Coronary artery (tissue), 2 donors: ENCODE results near the gene DLG2.
"Not testable (repeated sequence)": the region's sequence is repeated elsewhere in the genome, so short reads cannot be mapped to it uniquely, and the experiment has no call there.

Experiments used
- DNase-seq: peaks from one replicate; pipeline ENCODE4 v3.0.0-alpha.2; 2017; ENCODE audit warnings: low spot score
- H3K27ac ChIP-seq, 2 donors: fragments of 200-600 bp; sonication (generic); one replicate each; pipeline ENCODE4 v1.5.1; 2016 to 2019
- H3K4me3 ChIP-seq: fragments of 200-600 bp; sonication (generic); 2 replicates; pipeline ENCODE4 v1.5.1; 2016; ENCODE audit warnings: mild to moderate bottlenecking, moderate library complexity
- TF ChIP-seq, protein P1 (sequence below): fragments of 200-600 bp; sonication (generic); IDR thresholded peaks from one replicate; pipeline ENCODE4 v1.5.1; 2019; ENCODE audit warnings: antibody characterized with exemption

Gene DLG2

DNA sequence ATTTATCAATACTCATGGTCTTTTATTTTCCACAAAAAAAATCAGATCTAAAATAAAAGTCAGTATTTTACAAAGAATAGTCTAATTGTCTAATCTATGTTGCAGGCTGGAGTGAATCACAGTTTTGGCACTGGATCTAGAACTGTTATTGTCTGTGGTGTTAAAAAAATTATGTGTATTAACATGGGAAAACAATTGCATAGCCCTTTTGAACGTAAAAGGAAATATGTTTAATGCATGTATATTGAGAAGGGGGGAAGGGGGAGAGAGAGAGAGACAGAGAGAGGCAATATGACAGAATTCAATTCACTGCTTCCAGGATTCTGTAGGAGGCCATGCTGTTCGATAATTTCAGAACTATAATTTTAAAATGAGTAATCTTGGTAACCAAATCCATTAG is 2016.1 kb downstream of the DLG2 start:
- H3K27ac ChIP-seq = no peak overlapping the region
- no peak overlapping the region for H3K4me3 ChIP-seq

GRCh38 chr11:83609191-83609590 is 2018.0 kb downstream of the DLG2 start:
- TF ChIP-seq, protein P1, sequence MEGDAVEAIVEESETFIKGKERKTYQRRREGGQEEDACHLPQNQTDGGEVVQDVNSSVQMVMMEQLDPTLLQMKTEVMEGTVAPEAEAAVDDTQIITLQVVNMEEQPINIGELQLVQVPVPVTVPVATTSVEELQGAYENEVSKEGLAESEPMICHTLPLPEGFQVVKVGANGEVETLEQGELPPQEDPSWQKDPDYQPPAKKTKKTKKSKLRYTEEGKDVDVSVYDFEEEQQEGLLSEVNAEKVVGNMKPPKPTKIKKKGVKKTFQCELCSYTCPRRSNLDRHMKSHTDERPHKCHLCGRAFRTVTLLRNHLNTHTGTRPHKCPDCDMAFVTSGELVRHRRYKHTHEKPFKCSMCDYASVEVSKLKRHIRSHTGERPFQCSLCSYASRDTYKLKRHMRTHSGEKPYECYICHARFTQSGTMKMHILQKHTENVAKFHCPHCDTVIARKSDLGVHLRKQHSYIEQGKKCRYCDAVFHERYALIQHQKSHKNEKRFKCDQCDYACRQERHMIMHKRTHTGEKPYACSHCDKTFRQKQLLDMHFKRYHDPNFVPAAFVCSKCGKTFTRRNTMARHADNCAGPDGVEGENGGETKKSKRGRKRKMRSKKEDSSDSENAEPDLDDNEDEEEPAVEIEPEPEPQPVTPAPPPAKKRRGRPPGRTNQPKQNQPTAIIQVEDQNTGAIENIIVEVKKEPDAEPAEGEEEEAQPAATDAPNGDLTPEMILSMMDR = no peak
- no peak for DNase-seq
- Histone ChIP-seq H3K4me3 (no peak overlapping the region), H3K27ac (no peak overlapping the region)

More for the DNA sequence above, 2016.1 kb downstream of the DLG2 start:
- TF ChIP-seq, protein P1 = no peak
- no peak for DNase-seq

DNA sequence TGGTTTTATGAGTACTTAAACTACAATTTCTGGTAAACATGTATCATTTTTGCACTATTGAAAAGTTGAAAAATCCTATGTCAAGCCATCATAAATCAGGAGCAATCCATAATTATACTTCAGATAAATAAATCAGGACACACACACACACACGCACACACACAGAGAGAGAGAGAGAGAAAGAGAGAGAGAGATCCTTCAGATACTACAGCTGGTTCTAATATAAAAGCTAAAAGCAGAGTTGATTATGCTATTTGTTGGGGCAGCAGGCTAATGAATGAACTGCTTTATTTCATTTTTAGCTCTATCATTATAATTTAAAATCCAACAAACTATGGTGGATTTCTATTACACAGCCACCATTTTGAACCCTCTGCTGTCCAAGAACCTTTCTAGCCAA is 2018.6 kb downstream of the DLG2 start:
- H3K4me3 ChIP-seq = no peak overlapping the region
- TF ChIP-seq, protein P1 = no peak
- no peak for DNase-seq
- no peak overlapping the region for H3K27ac ChIP-seq

GRCh38 chr11:83601914-83602527 is 2025.1 kb downstream of the DLG2 start:
- DNase-seq = no peak
- H3K27ac ChIP-seq = no peak overlapping the region
- H3K4me3 ChIP-seq = no peak overlapping the region
- TF ChIP-seq, protein P1 = no peak

DNA sequence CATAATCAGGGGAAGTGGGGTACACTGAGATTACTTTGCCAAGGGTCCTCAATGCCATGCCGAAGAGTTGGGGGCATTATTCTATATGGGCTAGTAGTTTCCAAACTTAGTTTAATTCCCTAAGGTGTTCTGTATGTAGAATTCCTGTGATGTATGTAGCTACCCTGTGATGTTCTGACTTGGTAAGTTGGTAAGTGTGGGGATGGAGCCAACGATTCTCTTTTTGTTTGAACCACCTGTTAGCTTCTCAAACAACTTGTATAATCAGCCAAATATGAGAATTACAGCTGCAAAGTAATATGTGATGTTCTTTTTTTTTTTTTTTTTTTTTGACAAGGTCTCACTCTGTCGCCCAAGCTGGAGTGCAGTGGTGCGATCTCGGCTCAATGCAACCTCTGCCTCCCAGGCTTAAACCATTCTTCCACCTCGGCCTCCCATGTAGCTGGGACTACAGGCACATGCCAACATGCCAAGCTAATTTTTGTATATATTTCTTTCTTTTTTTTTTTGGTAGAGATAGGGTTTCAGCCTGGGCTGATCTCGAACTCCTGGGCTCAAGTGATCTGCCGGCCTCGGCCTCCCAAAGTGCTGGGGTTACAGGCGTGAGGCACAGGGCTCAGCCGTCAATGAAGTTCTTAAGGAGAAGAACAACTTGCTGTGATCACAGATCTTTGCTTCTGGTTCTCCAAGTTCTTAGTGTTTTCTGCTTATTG is 2025.8 kb downstream of the DLG2 start:
- H3K27ac ChIP-seq = no peak overlapping the region
- no peak overlapping the region for H3K4me3 ChIP-seq
- TF ChIP-seq, protein P1 = no peak
- DNase-seq = no peak

DNA sequence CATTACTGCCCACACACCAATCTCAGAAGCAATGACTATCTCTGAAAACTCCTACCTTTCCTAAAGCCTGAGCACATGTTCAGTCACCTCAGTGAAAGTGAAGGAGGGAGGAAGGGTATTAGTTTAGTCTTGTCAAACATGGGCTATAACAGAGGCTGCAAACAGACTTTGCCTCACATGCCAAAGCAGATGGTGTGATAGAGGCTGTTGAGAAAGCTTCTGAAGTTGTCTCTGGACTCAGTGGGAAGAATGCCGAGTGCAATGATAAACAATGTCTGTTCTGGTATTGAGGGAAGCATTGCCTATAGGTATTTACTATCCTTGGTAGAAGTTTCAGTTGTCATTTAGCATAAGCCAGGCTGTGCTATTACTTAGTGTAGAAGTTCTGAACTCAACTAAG is 2026.5 kb downstream of the DLG2 start:
- Histone ChIP-seq H3K4me3 (no peak overlapping the region), H3K27ac (no peak overlapping the region)
- DNase-seq = no peak
- TF ChIP-seq, protein P1 = no peak

- DNase-seq = no peak
- no peak overlapping the region for H3K27ac ChIP-seq
These were observed 2028.1 kb downstream of the DLG2 start for GRCh38 chr11:83599066-83599465.

GRCh38 chr11:83587797-83588196 is 2039.3 kb downstream of the DLG2 start:
- H3K27ac ChIP-seq, H3K4me3 ChIP-seq, DNase-seq: not testable (repeated sequence)

More at GRCh38 chr11:83599066-83599465, 2028.1 kb downstream of the DLG2 start:
- no peak overlapping the region for H3K4me3 ChIP-seq
- TF ChIP-seq, protein P1 = no peak
